T-helper 2 cell treated with Interferon-gamma antibody and Interleukin-4, amounts not matched to agents 100 ng/mL and 5 ng/mL, for 36 hours (primary cell): ENCODE measurements around the gene KCTD18. TPM values are rescaled to one million over a fixed set of nuclear protein-coding genes. Genes with fewer than 3 reads are reported as not detected.

Experiments used
- intact Hi-C: fragments of 100-400 bp; cut with micrococcal nuclease; formaldehyde crosslinking; loops from one replicate; pipeline ENCODE4 v1.15.1; 2023
- total RNA-seq: library from RNA; stranded (reverse); gene quantifications from 2 replicates; pipeline ENCODE4 v1.2.3, GENCODE V29; 2022

The KCTD18 gene
- total RNA-seq, 1 donor from 2014 or later: 15.1 TPM

DNA sequence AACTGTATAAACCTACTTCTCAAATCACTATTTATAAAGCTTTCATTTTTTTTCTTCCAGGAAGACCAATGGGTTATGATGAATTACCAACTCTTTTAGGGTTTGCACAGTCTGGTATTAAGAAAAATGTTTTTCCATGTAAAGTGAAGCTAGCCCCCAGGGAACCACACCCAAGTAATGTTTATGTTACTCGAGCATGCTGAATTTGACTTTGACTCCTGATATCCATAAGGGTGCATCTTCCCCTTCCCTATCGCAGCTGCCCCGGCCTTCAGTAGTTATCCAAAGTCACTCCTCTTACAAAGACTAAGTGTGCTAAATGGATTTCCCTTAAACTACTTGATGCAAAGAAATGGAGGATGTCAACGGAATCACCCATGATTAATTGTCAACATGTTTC, 21.7 kb downstream of the KCTD18 start:
- intact Hi-C loops: no loop called here

DNA sequence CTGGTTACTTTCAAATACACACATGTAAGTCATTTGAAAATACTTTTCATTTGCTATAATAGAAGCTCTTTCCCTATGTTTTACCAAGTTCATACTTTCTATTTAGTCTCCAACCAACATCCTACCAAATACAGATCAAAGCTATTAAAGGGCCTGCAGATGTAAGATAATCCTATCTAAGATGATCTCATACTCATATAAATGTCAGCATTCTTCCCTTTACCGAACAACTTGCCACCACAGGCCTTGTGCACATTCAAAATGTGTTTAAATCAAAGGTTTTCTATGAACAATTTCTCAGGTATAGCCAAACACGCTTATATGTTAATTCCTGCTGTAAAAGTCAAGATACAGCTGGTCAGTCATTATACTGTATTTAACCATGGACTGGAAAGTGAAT, 23.3 kb downstream of the KCTD18 start:
- intact Hi-C loops: no loop called here

DNA sequence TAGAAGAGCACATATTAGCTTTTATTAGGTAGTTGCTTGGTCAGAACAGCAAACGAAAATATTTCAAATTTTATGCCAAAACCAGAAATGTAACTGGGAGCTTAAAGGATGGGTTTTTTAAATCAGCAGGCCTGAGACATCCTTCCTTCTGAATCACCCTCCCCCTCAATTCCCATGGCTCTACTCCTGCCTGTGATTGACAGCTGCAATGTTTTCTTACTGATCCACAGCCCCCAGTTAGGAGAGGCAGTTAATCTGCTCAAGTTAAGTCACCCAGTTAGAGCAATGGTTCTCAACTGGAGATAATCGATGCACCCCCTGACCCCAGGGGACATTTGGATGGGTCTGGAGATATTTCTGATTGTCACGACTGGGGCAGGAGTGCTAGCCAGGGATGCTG, 24.9 kb downstream of the KCTD18 start:
- intact Hi-C loops: loop anchor here (5.0 kb wide), 1 partner anchor 178 kb away; the partner anchor contains the start of gene SPATS2L

DNA sequence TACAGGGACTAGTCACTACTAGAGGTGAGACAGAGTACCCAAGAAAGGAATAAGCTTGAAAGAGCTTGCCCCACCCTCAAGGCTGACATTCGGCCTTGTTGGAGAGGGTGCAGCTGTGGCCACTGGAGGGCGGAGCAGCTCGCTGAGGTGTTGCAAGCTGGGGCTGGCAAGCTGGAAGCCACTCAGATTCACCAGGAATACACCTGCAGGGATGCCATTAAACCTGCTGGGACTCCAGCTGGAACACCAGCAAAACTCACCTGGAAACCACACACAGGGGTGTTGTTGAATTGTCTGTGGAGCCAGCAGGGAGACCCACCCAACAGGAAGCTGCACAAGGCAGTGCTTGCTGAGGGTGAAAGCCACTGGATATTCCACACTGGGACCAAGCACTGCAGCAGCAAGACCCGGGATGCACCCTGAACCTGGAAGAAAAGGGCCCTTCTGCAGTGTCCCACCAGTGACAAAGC, 26.1 kb downstream of the KCTD18 start:
- intact Hi-C loops: loop anchor here (5.0 kb wide), 1 partner anchor 176 kb away; the partner anchor contains the start of gene SPATS2L

DNA sequence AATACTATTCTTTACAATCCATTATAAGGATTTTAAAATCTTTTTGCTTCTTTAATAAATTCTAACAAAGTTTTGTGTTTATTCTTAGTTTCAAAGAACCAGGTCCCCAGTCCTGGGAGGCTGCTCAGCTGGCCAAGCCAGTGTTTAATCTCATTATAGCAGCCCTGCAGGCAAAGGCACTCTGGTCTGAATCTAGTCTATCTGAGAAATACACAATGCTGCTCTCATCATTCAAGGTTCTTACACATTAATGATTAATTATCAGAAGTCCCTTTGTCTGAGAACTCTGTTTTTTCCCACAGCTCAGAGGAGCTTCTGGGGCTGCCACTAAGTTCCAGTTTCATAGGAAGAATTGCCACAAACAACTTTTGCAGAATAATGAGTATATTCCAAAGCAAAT, 27.7 kb downstream of the KCTD18 start:
- intact Hi-C loops: loop anchor here (5.0 kb wide), 1 partner anchor 175 kb away; the partner anchor contains the start of gene SPATS2L

DNA sequence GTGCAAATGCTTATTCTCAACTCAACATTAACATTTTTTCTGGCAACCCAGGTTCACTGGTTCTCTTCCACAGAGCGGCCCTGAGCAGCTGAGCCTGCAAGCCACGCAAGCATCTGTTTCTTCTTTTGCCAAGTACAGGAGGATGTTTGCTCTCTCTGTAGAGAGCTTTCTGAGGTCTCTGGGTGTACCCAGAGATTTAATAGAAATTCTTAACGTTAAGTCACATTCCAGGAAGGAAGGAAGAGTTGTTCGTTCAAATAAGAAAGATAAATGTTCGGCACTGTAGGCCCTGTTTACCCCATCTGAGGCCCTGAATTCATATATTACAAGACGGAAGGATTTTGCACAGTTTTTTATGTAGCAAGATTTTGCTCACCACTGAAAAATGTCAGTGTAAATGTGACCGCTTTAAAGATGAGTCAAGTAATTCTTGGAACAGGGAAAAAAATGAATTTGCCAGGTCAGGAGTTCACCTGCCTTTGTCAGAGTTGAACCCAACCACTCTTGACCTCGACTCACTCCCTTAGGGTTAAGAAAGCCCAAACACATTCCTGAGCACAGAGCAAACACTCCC, 30.1 kb downstream of the KCTD18 start:
- intact Hi-C loops: loop anchor here (5.0 kb wide), 1 partner anchor 172 kb away; the partner anchor contains the start of gene SPATS2L

DNA sequence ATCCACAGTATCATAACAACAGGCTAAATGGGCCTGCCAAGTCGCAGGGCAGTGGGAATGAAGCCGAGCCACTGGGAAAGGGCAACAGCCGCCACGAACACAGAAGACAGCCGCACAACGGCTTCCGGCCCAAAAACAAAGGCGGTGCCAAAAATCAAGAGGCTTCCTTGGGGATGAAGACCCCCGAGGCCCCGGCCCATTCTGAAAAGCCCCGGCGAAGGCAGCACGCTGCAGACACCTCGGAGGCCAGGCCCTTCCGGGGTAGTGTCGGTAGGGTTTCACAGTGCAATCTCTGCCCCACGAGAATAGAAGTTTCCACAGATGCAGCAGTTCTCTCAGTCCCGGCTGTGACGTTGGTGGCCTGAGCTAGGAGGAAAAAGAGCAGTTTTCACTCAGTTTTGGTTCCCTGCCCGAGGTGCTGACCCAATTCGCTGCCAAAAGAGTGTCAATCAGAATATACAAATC, 32.2 kb downstream of the KCTD18 start:
- intact Hi-C loops: no loop called here

DNA sequence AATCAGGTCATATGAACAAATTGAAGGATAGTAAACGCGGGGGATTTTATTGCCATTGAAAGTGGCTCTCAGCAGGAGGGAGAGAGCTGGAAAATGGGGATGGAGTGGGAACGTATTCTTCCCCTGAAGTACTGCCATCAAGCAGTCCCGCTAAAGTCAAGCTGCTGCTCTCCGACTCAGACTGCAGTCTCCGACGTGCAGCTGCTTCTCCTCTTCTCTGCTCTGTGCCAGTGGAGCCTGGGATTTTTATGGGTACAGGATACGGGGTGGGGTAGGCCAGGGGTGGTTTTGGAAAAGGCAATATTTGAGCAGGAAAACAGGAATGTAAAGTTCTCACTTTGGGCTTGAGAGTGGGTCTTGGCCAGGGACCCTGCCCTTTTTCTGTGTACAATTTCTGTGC, 33.0 kb downstream of the KCTD18 start:
- intact Hi-C loops: no loop called here

DNA sequence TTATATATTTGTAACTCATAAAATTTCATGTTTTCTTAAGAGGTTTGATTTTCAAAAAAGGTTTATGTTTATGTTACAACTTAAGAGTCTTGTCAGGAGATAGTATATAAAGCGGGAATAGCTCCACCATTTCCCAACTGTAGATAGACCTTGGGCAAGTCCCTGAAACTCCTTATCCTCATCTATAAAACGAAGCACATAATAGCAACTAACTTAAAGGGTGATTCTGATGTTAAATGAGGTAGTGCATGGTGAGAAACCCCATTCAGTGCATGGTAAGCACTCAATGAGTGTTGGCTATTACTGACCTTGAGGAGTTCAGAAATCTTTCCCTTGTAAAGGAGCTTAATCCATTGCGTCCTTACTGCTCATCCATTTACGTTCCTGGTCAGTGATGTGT, 34.1 kb downstream of the KCTD18 start:
- intact Hi-C loops: no loop called here

DNA sequence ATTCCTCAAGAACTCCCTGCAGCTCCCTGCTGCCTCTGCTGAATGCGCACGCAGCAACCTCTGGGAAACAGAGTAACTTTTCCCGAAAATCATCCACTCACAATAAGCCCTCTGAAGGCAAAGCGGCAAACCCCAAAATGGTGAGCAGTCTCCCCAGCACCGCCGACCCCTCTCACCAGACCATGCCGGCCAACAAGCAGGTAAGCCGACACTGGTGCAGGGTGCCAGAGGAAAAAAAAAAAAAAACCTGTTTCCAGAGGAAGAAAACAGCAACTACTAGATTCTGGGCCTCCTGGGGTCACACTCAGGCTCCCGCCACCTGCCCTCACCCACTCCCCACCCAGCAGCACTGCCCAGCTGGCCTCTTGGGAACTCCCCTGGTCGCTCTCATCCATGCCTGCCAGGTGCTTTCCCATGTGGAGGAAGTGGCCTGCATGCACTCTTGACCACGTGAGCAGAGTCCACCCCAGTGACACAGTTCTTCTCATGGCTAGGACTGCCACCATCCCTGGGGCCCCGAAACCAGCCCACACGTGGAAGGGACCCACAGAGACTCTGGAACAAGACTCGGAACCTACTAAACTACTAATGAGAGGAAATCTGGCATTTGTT, 36.9 kb downstream of the KCTD18 start:
- intact Hi-C loops: no loop called here

DNA sequence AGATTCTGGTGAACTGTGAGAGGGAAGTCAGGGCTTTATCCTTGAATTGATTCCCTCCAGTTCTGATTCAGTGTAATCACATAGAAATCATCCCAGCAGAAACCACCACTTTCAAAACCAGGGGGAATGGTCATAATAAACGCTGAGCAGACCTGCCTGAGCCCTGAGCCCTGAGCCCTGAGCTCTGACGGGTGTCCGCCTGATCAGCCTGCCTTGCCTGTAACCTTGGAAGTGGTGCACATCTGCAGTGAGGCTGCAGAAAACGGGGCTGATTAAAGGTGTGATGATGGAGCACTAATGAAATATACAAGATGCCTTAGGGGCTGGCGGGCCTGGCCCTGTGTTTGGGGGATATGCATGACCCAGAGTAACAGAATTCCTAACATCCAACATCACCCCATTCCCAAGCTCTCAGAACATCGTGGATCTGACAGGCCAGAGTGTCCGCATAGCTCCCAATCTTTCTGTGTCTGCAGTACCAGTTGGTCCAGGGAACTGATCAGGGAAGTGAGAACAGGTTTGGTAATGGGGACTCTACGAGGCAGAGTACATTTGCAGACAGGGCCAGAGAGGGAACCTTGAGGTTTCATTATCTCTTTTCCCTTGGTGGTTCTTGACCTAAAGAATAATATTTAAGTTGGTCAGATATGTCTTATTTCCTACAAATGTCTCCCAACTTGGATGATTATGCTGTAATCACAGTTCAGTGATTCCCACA, 37.8 kb downstream of the KCTD18 start:
- intact Hi-C loops: no loop called here

DNA sequence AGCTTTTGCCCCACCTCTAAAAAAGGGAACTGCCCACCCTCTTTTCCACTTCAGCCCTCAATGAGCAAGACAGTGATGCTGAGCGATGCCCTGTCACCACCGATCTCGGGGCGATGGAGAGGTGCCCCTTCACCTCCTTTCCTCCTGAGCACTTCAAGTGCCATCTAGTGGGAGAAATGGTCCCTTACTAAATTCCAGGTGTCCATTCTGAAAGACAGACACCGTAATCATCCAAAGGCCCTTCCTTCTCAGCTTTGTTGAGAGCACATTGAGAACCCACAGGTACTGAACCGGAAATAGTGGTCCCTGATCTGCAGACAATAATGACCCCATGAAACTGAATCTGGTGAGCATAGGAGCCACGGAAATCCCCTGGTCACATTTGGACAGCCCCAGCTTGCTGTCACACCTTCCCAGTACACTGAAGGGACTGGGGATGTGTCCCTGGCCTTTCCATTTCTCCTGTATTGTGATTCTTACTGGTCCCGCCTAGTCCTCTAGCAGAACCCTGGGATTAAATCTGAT, 38.5 kb downstream of the KCTD18 start:
- intact Hi-C loops: no loop called here

DNA sequence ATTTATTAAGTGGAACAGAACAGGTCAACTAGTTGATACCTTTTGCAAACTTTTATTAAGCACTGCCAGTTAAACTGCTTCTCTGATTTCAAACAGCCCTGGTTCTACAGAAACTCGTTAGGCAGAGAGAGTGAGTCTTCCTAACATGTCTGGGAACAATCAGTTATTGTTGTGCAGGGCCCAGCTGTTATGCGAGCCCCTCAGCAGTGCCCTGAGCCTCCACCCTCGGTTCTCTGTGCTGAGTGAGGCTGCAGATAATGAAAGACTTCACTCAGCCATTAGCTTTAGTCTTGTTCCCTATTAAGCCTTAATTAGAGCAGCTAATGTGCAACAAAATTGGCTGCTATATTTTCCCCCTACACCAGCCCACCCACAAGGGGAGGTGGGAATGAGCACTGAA, 39.6 kb downstream of the KCTD18 start:
- intact Hi-C loops: no loop called here

DNA sequence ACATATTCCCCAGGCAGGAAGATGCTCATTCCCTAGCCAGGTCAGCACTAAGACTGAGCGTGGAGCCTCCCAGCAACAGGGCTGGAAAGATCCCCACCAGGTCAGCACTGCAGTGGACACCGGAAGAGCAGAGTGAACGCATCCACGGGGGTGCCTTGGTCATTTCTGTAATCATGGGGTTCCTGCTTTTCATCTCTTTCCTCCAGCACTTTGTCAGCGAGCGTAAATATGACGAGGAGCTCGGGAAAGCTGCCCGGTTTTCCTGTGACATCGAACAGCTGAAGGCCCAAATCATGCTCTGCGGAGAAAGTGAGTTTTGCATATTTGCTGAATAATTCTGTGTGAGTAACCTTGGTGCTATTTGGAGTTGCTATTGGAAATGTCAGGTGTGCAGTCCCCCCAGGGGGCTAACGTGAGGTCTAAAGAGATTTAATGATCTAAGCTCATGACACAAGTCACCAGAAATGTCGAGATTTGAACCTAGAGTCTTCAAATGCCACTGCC, 40.1 kb downstream of the KCTD18 start:
- intact Hi-C loops: loop anchor here (5.0 kb wide), 1 partner anchor 97 kb away; no protein-coding TSS in a partner anchor

DNA sequence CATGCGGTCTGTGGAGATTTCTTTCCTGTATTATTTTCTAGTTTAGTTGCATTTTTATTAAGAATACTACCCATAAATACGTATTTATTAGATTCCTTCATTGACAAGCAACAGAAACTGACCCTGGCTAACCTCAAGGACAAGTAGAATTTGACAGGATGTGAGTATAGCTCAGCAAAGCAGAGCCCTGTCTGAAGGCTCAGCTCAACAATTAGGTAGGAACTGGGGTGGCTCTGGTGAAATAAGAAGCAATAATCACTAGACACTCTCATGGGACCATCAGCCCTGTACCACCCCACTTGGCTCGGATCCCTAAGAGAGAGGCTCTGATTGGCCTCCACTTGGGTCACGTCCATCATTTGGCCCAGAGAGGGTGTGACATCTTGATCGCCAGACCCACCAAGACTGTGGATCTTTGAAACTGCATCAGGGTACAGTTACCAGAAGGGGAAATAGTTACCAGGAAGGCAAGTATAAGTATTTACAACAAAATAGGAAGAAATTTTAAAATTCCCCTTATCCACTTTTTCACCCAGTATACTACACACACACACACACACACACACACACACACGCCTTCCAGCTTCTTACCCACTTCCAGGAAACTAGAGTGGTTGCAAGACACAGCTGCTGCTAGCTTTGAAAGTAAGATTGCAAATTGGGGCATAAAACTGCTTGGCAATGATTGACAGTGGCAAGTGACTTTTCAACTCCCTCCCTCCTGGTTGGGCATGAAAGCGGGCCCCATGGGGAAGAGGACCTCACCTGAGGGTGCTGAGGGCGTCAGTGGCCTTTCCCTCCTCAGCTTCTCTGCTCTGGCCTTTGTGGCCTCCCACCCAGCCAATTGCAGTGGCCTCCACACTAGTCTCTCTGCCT, 41.8 kb downstream of the KCTD18 start:
- intact Hi-C loops: loop anchor here (1.0 to 5.0 kb wide), 4 partner anchors 15 to 488 kb away; no protein-coding TSS in a partner anchor

DNA sequence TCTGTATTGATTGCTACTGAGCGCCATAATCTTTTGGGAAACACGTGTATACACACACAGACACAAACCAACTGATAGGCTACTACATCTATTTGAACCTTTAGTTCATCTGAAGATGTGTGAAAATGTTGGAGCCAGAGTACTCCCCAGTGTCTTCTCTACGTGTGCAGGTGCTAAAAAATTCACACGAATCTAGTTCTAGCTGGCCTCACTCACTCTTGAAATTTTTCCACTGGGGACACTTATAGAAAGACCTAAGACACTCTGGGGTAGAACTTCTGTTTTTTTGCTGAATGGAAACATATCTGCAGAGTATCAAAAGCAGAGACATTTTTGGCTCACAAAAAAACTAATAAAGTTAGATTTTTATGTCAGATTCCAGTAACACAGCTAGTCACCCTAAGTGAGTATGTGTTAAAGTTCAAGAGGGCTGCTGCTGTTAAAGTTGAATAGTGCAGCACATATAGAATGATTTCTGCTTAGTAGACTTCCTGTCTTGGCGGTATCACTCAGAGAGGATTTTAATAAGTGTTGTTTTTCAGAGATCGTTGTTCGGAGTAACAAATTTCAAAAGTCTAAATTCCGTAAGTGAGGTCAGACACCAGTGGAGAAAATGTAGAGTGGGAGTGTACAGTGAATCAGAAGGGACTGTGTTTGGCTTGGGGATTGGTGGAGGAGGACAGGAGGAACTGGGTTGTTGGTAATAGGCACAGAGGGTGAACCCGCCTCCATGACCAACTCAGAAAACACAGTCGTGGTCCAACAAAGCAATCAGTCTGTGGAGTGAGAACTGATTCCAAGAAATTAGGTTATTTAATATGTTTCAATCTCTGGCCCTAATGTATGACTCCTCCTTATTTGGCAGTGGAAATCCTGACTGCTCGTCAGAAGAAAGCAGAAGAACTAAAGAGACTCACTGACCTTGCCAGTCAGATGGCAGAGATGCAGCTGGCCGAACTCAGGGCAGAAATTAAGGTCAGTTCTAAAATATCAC, 43.1 kb downstream of the KCTD18 start:
- intact Hi-C loops: loop anchor here (2.0 to 5.0 kb wide), 3 partner anchors 14 to 158 kb away; no protein-coding TSS in a partner anchor

DNA sequence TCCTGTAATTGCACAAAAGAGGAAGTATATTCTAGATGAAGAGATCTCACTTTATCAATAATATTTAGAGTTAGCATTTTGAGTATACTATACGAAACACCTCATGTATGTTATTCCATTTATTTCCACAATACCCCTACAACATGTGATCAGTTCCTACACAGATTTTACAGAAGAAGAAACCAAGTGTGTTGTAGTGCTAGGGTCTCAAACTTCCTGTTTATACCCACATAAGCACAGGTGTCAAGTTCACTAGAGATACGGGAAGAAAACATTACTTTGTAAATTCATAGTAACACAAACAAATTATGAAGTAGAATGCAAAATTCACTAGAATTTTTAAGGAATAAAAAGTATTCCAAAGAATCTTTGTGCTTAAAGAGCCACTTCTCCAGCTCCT, 46.4 kb downstream of the KCTD18 start:
- intact Hi-C loops: no loop called here

DNA sequence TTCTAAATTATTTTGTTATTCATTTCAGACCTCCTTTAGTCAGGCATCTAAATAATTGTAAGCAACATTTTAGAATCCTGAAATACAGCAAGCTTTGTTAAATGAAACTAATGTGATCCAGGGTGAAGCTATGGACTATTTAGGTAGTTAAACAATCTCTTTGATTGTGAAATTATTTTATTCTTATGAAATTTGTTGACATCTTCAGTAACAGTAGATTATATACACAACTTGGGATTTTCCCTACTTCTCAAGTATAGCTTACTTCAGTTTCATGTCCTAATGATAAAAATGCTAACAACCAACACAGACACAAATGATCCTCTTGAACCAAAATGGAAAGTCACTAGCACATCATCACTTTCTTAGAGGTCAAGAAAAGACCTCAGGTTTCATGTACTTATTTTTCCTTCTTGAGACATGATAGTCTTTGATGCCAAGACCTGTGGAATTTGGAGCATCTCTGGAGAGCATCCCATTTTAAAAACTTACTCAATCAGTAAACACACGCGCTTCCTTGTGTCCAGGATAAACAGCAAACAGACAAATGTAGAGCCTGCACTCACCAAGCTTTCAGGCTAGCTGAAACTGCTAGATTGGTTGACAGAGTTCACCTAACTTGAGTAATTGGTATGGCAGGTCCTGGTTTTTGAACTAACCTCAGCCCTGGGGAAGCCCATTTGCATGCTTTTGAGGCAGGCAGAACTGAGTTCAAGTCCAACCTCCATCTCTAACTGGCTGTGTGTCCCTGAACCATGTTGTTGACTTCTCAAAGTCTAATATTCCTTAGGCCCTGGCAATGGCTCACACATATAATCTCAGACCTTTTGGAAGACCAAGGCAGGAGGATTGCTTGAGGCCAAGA, 47.8 kb downstream of the KCTD18 start:
- intact Hi-C loops: no loop called here
